SKM-1 (cell line): ENCODE results near the gene CDX1.

Experiments used
- DNase-seq: peaks from one replicate; lab custom pipeline; 2025; ENCODE audit not compliant: unreplicated experiment; lab: John Stamatoyannopoulos, UW

CDX1 gene

DNA sequence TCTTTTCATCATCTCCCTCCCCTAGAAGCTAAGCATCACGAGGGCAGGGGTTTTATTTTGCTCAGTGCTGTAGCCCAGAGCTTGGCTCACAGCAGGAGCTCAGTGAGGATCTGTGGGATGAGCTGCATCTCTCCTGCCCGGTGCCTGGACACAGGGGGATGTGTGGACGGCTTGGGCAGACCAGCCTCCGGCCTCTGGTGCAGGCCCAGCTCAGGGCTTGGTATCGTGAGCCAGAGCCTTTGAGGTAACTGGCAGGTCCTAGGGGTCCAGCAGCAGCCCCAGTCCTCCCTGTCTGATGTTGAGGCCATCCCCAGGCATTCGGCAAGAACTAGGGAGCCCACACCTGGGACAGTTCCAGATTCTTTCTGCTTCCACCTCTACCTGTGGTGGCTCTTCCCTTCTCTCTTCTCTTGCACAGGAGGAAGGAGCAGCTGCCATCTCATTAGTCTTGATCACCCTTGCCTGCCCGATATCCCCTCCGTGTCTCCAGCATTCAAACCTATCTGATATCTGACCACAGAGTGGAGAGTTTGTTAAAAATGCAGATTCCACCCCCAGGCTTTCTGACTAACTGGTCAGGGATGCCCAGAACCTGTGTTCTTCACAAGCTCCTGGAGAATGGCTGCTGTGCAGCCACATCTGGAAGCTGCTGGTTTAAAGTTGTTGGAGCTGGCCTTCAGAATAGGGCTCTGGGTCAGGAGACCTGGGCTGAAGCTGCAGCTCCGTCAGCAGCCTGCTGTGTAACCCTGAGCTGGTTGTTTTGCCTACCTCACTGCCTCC is 15.4 kb downstream of the CDX1 start:
- DNase-seq, result no peak

DNA sequence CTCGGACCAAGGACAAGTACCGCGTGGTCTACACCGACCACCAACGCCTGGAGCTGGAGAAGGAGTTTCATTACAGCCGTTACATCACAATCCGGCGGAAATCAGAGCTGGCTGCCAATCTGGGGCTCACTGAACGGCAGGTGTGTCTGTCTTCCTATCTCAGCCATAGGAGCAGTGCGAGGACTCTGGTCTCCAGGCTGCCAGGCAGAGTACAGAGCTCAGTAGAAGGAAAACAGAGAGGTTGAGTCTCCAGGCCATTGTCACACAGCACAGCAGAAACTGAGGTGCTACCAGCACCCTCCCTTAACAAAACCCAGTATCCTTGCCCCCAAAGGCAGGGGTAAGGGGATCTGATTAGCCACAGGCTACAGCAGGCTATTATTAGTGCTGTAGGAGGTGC is 16.2 kb downstream of the CDX1 start:
- no peak for DNase-seq

DNA sequence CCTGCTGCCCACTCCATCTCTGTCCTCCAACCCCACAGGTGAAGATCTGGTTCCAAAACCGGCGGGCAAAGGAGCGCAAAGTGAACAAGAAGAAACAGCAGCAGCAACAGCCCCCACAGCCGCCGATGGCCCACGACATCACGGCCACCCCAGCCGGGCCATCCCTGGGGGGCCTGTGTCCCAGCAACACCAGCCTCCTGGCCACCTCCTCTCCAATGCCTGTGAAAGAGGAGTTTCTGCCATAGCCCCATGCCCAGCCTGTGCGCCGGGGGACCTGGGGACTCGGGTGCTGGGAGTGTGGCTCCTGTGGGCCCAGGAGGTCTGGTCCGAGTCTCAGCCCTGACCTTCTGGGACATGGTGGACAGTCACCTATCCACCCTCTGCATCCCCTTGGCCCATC is 16.9 kb downstream of the CDX1 start:
- DNase-seq, result no peak

DNA sequence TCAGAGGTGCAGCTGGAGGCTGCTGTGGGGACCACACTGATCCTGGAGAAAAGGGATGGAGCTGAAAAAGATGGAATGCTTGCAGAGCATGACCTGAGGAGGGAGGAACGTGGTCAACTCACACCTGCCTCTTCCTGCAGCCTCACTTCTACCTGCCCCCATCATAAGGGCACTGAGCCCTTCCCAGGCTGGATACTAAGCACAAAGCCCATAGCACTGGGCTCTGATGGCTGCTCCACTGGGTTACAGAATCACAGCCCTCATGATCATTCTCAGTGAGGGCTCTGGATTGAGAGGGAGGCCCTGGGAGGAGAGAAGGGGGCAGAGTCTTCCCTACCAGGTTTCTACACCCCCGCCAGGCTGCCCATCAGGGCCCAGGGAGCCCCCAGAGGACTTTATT is 17.4 kb downstream of the CDX1 start:
- no peak for DNase-seq

- DNase-seq, result peak; percentile 78
These were observed 18.7 kb downstream of the CDX1 start for GRCh38 chr5:150184990-150185912.

GRCh38 chr5:150186137-150186536 is 19.6 kb downstream of the CDX1 start:
- no peak for DNase-seq

DNA sequence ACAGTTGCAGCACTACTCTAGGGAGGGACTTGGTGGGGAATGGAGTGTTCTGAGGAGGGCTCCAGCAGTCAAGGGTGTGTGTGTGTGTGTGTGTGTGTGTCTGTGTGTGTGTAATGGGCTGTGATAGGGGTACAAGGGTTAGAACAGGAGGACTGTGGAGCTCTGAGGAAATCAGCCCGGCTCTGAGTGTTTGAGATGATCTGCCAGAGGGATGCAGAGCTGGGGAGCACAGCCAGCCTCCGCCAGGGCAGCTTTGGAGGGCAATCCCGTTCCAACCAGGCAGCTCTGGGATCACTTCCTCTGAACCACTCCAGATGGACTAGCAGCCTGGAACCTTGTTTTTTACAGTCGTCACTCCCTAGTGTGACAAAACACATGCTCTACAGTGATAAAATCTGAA is 20.3 kb downstream of the CDX1 start:
- no peak for DNase-seq

DNA sequence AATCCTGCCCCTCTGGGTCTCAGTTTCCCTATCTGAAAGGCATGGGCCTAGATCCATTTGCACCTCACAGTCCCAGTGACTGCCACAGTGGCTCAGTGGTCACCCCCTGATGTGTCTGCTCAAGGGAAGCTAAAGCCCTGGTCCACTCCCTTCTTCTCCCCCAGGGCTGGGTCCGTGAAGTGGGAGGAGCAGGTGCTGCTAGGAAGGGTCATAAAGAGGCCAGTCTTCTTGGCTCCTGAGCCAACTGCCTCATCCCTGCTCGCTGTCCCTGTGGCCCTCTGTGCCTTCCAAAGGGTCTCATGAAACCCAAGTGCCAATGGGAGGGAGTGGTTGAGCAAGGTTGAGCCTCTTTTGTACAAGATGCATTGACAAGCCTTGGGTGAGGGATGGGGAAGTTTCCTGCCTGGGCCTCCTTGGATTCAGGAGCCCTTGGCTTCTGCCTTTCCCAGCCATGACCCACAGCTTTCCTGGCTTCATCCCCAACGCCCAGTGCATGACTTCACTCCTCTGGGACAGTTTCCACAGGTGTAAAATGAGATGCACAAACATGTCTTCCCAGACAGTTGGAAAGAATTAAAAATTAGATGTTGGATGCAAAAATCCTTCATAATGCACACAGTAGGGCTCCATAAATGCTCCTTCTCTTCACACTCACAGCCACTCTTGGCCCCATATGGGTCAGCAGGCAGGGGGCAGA is 21.7 kb downstream of the CDX1 start:
- DNase-seq, result no peak

DNA sequence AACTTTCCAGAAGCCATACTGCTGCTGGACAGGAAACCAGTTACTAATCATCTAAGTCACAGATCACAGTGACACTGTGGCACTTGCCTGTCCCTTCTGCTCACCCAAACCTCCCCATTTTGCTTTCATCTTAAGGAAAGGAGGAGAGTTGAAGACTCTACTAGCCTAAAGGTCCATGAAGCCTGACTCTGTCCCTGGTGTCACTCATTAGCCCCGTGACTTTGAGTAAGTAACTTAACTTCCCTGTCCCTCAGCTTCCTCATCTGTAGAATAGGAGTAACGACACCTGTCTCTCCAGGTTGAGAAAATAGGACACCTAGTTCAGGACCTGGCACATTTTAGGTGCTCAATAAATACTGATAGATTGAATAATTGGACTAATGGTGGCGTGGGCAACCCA is 22.7 kb downstream of the CDX1 start:
- no peak for DNase-seq

- DNase-seq, result no peak
These were observed 23.3 kb downstream of the CDX1 start, which contains the start of gene SLC6A7 for GRCh38 chr5:150189728-150190502. Gene SLC6A7 (plus strand): TSS chr5:150190062. CDS start chr5:150190328, 266 bp downstream.

DNA sequence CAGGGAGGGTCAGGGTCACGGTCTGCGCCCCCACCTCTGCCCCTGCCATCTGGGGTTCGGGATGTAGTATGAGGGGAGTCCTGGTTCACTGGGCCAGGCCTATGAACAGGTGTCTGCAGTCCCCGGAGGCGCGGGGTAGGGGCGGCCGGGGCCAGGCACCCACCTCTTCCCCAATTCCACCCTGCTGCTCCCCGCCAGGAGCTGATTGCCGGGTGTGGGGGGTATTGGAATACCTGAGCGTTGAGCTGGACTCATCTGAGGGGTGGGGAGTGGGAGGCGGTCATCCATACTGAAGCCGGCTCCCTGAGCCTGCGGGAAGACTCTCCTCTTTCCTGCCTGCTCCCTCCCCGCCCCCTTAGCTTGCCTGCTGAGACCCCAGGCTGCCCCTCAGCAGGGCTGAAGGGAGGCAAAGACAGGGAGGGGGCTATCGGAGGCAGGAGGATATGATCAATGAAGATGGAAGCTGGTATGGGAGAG is 24.0 kb downstream of the CDX1 start:
- no peak for DNase-seq

DNA sequence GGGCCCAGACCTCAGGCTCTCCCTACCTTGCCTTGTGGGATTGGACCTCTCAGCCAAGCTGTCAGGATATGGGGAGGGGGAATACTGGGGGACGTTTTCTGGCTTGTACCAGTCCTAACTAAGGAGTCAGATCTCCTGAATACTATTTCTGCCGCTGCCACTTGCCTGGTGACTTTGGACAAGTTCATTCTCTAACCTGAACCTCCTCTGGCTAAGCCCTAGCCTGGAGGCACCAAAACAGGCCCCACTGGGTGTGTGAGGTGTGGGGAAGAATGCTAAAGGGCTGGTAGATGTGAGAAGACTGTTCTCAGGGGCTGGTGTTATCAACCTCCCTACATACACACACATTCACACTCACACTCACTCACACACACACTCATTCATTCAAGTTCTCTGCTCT is 24.4 kb downstream of the CDX1 start:
- no peak for DNase-seq

- DNase-seq, result no peak
These were observed 25.9 kb downstream of the CDX1 start for GRCh38 chr5:150192462-150192861.

GRCh38 chr5:150195736-150196485 is 29.3 kb downstream of the CDX1 start:
- DNase-seq, result peak; percentile 35

- DNase-seq, result no peak
These were observed 29.9 kb downstream of the CDX1 start for GRCh38 chr5:150196514-150196913.

GRCh38 chr5:150196986-150197385 is 30.4 kb downstream of the CDX1 start:
- no peak for DNase-seq

DNA sequence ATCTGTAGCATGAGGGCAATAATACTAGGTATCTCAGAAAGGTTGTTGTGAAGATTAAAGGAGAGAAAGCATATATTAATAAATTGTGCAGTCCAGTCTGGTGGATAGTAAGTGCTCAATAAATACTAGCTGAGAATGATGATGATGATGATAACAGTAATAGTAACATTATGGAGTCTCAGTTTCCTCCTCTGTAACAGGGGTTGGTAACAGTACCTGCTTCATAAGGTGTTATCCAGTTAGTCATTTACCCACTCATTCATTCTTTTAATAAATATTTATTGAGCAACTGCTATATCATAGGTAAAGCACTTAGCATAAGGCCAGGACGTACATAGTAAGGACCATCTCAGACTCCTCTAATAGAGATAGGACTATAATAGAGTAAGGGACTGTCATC is 30.9 kb downstream of the CDX1 start:
- no peak for DNase-seq

DNA sequence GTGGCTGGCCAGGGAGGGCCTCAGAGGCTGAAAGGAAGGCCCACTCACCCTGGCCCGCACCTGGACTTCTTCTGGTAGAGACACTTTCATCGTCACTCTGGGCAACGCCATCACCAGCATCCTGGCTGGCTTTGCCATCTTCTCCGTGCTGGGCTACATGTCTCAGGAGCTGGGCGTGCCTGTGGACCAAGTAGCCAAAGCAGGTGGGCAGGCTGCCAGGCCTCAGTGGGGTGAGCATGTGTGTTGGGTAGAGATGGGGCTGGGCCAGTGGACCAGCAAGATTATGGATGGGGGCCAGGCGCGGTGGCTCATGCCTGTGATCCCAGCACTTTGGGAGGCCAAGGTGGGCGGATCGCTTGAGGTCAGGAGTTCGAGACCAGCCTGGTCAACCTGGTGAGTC is 35.9 kb downstream of the CDX1 start:
- DNase-seq, result no peak

GRCh38 chr5:150203832-150204589 is 37.4 kb downstream of the CDX1 start:
- DNase-seq, result no peak
